Activated naive CD4-positive, alpha-beta T cell treated with anti-CD3 and anti-CD28 coated beads, Interleukin-2, amount 10 ng/mL, durations not matched to agents 7 days and 5 days (primary cell): ENCODE data around the gene NPHP1.
"Not testable (repeated sequence)": the region's sequence is repeated elsewhere in the genome, so short reads cannot be mapped to it uniquely, and the experiment has no call there.

Experiments used
- CTCF ChIA-PET: fragments of 350-600 bp; sonication (Branson Sonifier 250); formaldehyde crosslinking; loops from one replicate; lab custom pipeline; 2021; ENCODE audit warnings: antibody characterized with exemption; lab: Charles Lee
- DNase-seq: peaks from one replicate; pipeline ENCODE4 v3.0.0-alpha.2; 2020
- H3K27ac Mint-ChIP-seq: one replicate; pipeline ENCODE4 v1.8.0; 2021; ENCODE audit warnings: mild to moderate bottlenecking, moderate library complexity, mixed read lengths
- H3K27me3 Mint-ChIP-seq: one replicate; pipeline ENCODE4 v1.8.0; 2021; ENCODE audit warnings: mild to moderate bottlenecking, mixed read lengths
- H3K36me3 Mint-ChIP-seq: one replicate; pipeline ENCODE4 v1.8.0; 2021; ENCODE audit warnings: mixed read lengths
- H3K4me1 Mint-ChIP-seq: one replicate; pipeline ENCODE4 v1.8.0; 2021; ENCODE audit warnings: mixed read lengths
- H3K4me3 Mint-ChIP-seq: one replicate; pipeline ENCODE4 v1.8.0; 2021; ENCODE audit warnings: mild to moderate bottlenecking, moderate library complexity, mixed read lengths
- H3K9me3 Mint-ChIP-seq: one replicate; pipeline ENCODE4 v1.8.0; 2021; ENCODE audit warnings: mixed read lengths

The NPHP1 gene

GRCh38 chr2:110099471-110100225, 105.2 kb downstream of the NPHP1 start:
- no peak overlapping the region for H3K4me3 Mint-ChIP-seq

DNA sequence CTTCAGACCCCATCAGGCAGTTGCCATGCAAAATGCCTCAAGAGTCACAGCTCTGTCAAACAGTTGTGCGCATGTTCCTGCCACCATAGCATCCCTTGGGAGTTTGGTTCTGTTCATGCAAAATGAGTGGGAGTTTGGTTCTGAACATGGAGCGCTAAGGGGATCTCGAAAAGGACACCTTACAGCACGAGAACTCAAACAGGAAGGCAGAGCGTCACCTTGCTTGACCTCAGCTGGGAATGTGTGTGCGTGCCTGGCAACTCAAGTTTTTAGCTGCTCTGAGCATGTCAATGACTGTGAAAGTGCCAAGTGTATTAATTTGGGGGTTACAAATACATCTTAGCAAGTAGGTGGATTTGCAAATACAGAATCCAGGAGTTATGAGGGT, 105.8 kb downstream of the NPHP1 start:
- DNase-seq, result no peak
- CTCF ChIA-PET, result no interaction called here
- Mint-ChIP-seq H3K27ac (no peak overlapping the region), H3K9me3 (no peaks in the 10 kb centered on the region), H3K27me3 (peaks cover 24% of the 10 kb centered on the region), H3K36me3 (no peaks in the 10 kb centered on the region), H3K4me1 (peaks cover 25% of the 10 kb centered on the region), H3K4me3 (no peak overlapping the region)

More at GRCh38 chr2:110099471-110100225, 105.2 kb downstream of the NPHP1 start:
- Mint-ChIP-seq H3K9me3 (no peaks in the 10 kb centered on the region), H3K27me3 (peaks cover 30% of the 10 kb centered on the region), H3K27ac (no peak overlapping the region), H3K4me1 (peaks cover 25% of the 10 kb centered on the region), H3K36me3 (no peaks in the 10 kb centered on the region)
- DNase-seq, result no peak
- CTCF ChIA-PET, result no interaction called here

- CTCF ChIA-PET, result no interaction called here
- Mint-ChIP-seq H3K27me3 (peaks cover 20% of the 10 kb centered on the region), H3K4me3 (no peak overlapping the region), H3K9me3 (no peaks in the 10 kb centered on the region), H3K36me3 (no peaks in the 10 kb centered on the region), H3K4me1 (peaks cover 25% of the 10 kb centered on the region), H3K27ac (no peak overlapping the region)
- no peak for DNase-seq
Observed at GRCh38 chr2:110097506-110098220, 107.2 kb downstream of the NPHP1 start.

GRCh38 chr2:110095994-110096633, 108.7 kb downstream of the NPHP1 start:
- DNase-seq, result no peak
- CTCF ChIA-PET, result no interaction called here

DNA sequence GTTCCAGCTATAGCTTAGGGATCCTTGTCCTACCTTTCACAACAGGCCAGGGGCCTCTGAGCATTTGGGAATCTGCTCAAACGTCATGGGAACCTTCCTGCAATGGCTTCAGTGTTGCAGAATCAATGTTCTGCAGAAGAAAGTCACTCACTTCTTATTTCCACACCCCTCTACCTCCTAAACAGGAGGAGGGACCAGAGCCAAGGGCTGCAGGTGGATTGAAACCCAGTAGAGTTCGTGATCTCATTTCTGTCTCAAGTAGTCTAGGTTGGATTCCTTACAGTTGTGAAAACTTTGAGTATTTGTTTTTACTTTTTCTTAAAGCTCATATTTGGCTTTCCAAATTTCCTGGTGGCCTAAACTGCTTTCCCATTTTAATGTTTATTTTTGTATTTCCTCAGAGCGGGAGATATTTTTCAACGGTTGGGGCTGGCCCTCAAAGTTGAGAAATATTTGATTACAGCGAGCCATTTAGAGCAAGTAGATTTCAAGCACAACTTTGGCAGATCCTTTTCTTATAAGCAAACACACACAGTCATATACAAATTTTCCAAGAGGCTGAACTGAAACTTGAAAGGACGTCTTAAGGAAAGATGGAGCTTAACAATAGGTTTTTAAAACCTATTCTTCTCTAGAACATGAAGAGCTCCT, 109.8 kb downstream of the NPHP1 start:
- DNase-seq, H3K36me3 Mint-ChIP-seq, H3K4me1 Mint-ChIP-seq, H3K27ac Mint-ChIP-seq, H3K4me3 Mint-ChIP-seq, H3K9me3 Mint-ChIP-seq, CTCF ChIA-PET: not testable (repeated sequence)
- H3K27me3 Mint-ChIP-seq, result peaks cover 20% of the 10 kb centered on the region

More at GRCh38 chr2:110095994-110096633, 108.7 kb downstream of the NPHP1 start:
- H3K27me3 Mint-ChIP-seq, result peaks cover 20% of the 10 kb centered on the region
- H3K27ac Mint-ChIP-seq, result no peak overlapping the region
- H3K4me1 Mint-ChIP-seq, result peaks cover 13% of the 10 kb centered on the region
- H3K9me3 Mint-ChIP-seq, result no peaks in the 10 kb centered on the region
- no peaks in the 10 kb centered on the region for H3K36me3 Mint-ChIP-seq
- H3K4me3 Mint-ChIP-seq, result no peak overlapping the region

- H3K36me3 Mint-ChIP-seq, DNase-seq, H3K4me3 Mint-ChIP-seq, H3K4me1 Mint-ChIP-seq, H3K27ac Mint-ChIP-seq, H3K9me3 Mint-ChIP-seq, CTCF ChIA-PET: not testable (repeated sequence)
- H3K27me3 Mint-ChIP-seq, result peaks cover 20% of the 10 kb centered on the region
Observed at GRCh38 chr2:110093924-110094323, 110.9 kb downstream of the NPHP1 start.

DNA sequence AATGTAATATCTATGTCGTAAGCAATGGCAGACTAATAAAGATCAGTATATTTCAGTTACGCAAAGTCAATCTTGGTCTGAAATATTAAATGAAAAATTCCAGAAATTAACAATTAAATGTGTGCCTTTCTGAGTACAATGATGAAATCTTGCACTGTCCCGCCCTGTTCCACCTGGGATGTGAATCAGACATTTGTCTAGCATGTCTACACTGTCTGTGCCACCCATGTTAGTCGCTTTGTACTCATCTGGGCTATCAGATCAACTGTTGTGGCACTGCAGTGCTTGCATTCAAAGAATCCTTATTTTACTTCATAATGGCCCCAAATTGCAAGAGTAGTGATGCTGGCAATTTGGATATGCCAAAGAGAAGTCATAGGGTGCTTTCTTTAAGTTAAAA, 114.6 kb downstream of the NPHP1 start:
- CTCF ChIA-PET, H3K4me1 Mint-ChIP-seq, H3K4me3 Mint-ChIP-seq, H3K27me3 Mint-ChIP-seq, DNase-seq, H3K27ac Mint-ChIP-seq, H3K9me3 Mint-ChIP-seq, H3K36me3 Mint-ChIP-seq: not testable (repeated sequence)

DNA sequence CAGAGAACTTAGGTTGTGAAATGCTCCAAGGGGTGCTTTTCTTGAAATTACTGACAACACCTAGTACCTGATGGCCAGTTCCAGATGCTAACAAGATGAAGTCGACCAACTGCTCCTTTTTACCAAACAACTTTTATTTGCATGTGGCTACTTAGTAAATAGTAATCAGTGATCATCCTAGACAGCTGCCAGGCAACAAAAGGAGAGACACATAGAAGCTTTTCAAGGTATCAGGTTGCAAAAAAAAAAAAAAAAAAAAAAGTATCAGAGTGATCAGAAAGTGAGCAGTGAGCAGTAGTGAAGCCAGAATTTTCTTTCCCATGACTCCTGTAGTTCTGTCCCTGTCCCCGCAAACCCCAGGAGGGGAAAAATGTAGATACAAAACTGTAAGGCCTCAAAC, 121.1 kb downstream of the NPHP1 start:
- CTCF ChIA-PET, H3K27me3 Mint-ChIP-seq, H3K4me1 Mint-ChIP-seq, H3K4me3 Mint-ChIP-seq, H3K9me3 Mint-ChIP-seq, H3K36me3 Mint-ChIP-seq, H3K27ac Mint-ChIP-seq, DNase-seq: not testable (repeated sequence)

DNA sequence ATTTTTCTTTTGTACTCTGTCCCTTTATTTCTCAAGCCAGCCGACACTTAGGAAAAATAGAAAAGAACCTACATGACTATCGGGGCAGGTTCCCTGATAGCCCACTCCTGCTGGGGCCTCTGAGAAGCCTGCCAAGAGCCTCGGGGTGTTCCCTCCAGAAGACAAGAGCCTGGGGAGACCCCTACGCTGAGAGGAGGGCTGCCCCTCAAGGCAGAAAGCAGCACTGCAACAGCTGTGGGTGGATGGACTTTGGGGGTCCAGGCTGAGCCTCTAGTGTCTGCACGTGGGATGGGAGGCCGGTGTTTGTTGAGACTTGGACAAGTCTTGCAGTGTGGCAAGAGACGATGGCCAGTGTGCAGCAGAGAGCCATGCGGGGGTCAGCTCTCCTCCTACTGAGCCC, 121.7 kb downstream of the NPHP1 start:
- H3K4me3 Mint-ChIP-seq, H3K4me1 Mint-ChIP-seq, H3K36me3 Mint-ChIP-seq, CTCF ChIA-PET, DNase-seq, H3K27ac Mint-ChIP-seq, H3K27me3 Mint-ChIP-seq, H3K9me3 Mint-ChIP-seq: not testable (repeated sequence)

GRCh38 chr2:110078104-110078503, 126.7 kb downstream of the NPHP1 start:
- DNase-seq, H3K9me3 Mint-ChIP-seq, H3K4me3 Mint-ChIP-seq, H3K27me3 Mint-ChIP-seq, H3K27ac Mint-ChIP-seq, CTCF ChIA-PET, H3K36me3 Mint-ChIP-seq, H3K4me1 Mint-ChIP-seq: not testable (repeated sequence)

GRCh38 chr2:110075896-110076295, 128.9 kb downstream of the NPHP1 start:
- H3K9me3 Mint-ChIP-seq, H3K27ac Mint-ChIP-seq, H3K27me3 Mint-ChIP-seq, CTCF ChIA-PET, H3K4me1 Mint-ChIP-seq, DNase-seq, H3K36me3 Mint-ChIP-seq, H3K4me3 Mint-ChIP-seq: not testable (repeated sequence)
